IMR-90 (cell line): ENCODE results near the gene PRSS3. TPM values are rescaled to one million over a fixed set of nuclear protein-coding genes. Genes with fewer than 3 reads are reported as not detected.
"Not testable (repeated sequence)": the region's sequence is repeated elsewhere in the genome, so short reads cannot be mapped to it uniquely, and the experiment has no call there.

ENCODE experiments used
- ATAC-seq: fragments of 200-7000 bp; cut with Tn5 transposase; 2 replicates; pipeline ENCODE4 v1.9.1; 2020; ENCODE audit warnings: low read depth, mild to moderate bottlenecking, moderate library complexity
- BruUV-seq: library from RNA; stranded (reverse); fragments of 400-500 nt; replicated peaks from 2 replicates; lab custom pipeline; 2021; lab: Mats Ljungman, UMichigan
- CTCF ChIA-PET: fragments of 300-600 bp; formaldehyde crosslinking; extraction: SDS; loops from one replicate; lab custom pipeline; 2021; ENCODE audit warnings: antibody characterized with exemption; lab: Yijun Ruan, JAX
- POLR2A ChIA-PET: fragments of 300-600 bp; sonication (Branson Sonifier 250); formaldehyde crosslinking; loops from one replicate; lab custom pipeline; 2022; ENCODE audit warnings: antibody characterized with exemption; ENCODE audit not compliant: unreplicated experiment; lab: Charles Lee
- DNase-seq: peaks from one replicate; pipeline ENCODE4 v3.0.0; 2013
- H2AFZ ChIP-seq: replicated peaks from 2 replicates; pipeline ENCODE3; 2013; ENCODE audit warnings: low read length, mild to moderate bottlenecking; ENCODE audit not compliant: poor library complexity
- H2AK5ac ChIP-seq: 2 replicates; pipeline ENCODE4 v1.6.1; 2013; ENCODE audit warnings: low read depth, low read length, inconsistent platforms
- H2AK9ac ChIP-seq: replicated peaks from 2 replicates; pipeline ENCODE3; 2013; ENCODE audit warnings: mild to moderate bottlenecking, low read depth, low read length, moderate library complexity; ENCODE audit not compliant: poor library complexity
- H2BK120ac ChIP-seq: 2 replicates; pipeline ENCODE4 v1.6.1; 2013; ENCODE audit warnings: low read depth, low read length, inconsistent platforms
- H2BK15ac ChIP-seq: 3 replicates; pipeline ENCODE4 v1.6.1; 2013; ENCODE audit warnings: low read depth, low read length, inconsistent platforms
- H2BK20ac ChIP-seq: 2 replicates; pipeline ENCODE4 v1.6.1; 2013; ENCODE audit warnings: low read depth, mild to moderate bottlenecking, inconsistent platforms, low read length, moderate library complexity
- H2BK5ac ChIP-seq: 2 replicates; pipeline ENCODE4 v1.6.1; 2013; ENCODE audit warnings: mild to moderate bottlenecking, low read depth, low read length, inconsistent platforms; ENCODE audit not compliant: poor library complexity, severe bottlenecking
- H3K14ac ChIP-seq: replicated peaks from 2 replicates; pipeline ENCODE4 v1.6.1; 2013; ENCODE audit warnings: low read depth, low read length, inconsistent platforms
- H3K18ac ChIP-seq: 2 replicates; pipeline ENCODE4 v1.6.1; 2013; ENCODE audit warnings: low read depth, low read length, control low read depth
- H3K23ac ChIP-seq: 2 replicates; pipeline ENCODE4 v1.6.1; 2013; ENCODE audit warnings: low read depth, low read length, inconsistent platforms
- H3K27ac ChIP-seq: 2 replicates; pipeline ENCODE4 v1.5.1; 2013; ENCODE audit warnings: mild to moderate bottlenecking, control low read depth, low read length; ENCODE audit not compliant: insufficient read depth
- H3K27me3 ChIP-seq: 2 replicates; pipeline ENCODE4 v1.6.1; 2013; ENCODE audit warnings: low read length; ENCODE audit not compliant: control insufficient read depth, insufficient read depth
- H3K36me3 ChIP-seq: 2 replicates; pipeline ENCODE4 v1.6.1; 2013; ENCODE audit warnings: low read length, mixed read lengths; ENCODE audit not compliant: control insufficient read depth, insufficient read depth
- H3K4ac ChIP-seq: 2 replicates; pipeline ENCODE4 v1.6.1; 2013; ENCODE audit warnings: low read depth, low read length, inconsistent platforms
- H3K4me1 ChIP-seq: 2 replicates; pipeline ENCODE4 v1.6.1; 2013; ENCODE audit warnings: low read length, mixed read lengths; ENCODE audit not compliant: control insufficient read depth, insufficient read depth
- H3K4me2 ChIP-seq: 2 replicates; pipeline ENCODE4 v1.6.1; 2013; ENCODE audit warnings: low read depth, mild to moderate bottlenecking, control low read depth, low read length, moderate library complexity
- H3K4me3 ChIP-seq: 2 replicates; pipeline ENCODE4 v1.5.1; 2013; ENCODE audit warnings: low read depth, mild to moderate bottlenecking, control low read depth, low read length, moderate library complexity; ENCODE audit not compliant: insufficient read depth
- H3K56ac ChIP-seq: 2 replicates; pipeline ENCODE4 v1.6.1; 2013; ENCODE audit warnings: low read length, inconsistent platforms; ENCODE audit not compliant: insufficient read depth; ENCODE audit errors: extremely low read depth
- H3K79me1 ChIP-seq, 2 experiments: 2 replicates each; pipeline ENCODE4 v1.6.1; 2013; ENCODE audit warnings: low read length in 2 of 2, inconsistent platforms in 1 of 2, low read depth in 1 of 2
- H3K9ac ChIP-seq: 2 replicates; pipeline ENCODE4 v1.6.1; 2013; ENCODE audit warnings: low read depth, low read length, control low read depth
- H3K9me1 ChIP-seq: 2 replicates; pipeline ENCODE4 v1.6.1; 2013; ENCODE audit warnings: low read length, inconsistent platforms; ENCODE audit not compliant: insufficient read depth
- H3K9me3 ChIP-seq: 2 replicates; pipeline ENCODE4 v1.6.1; 2013; ENCODE audit warnings: low read length; ENCODE audit not compliant: control insufficient read depth, insufficient read depth
- H4K20me1 ChIP-seq: 2 replicates; pipeline ENCODE4 v1.6.1; 2013; ENCODE audit warnings: low read length, inconsistent platforms; ENCODE audit not compliant: insufficient read depth
- H4K5ac ChIP-seq: 2 replicates; pipeline ENCODE4 v1.6.1; 2013; ENCODE audit warnings: mild to moderate bottlenecking, low read depth, low read length, control low read depth
- H4K8ac ChIP-seq, 2 experiments: 2 replicates each; pipeline ENCODE4 v1.6.1; 2013; ENCODE audit warnings: low read depth in 2 of 2, low read length in 2 of 2, control low read depth in 1 of 2, inconsistent platforms in 1 of 2
- H4K91ac ChIP-seq: 2 replicates; pipeline ENCODE4 v1.6.1; 2013; ENCODE audit warnings: low read depth, low read length, inconsistent platforms; ENCODE audit not compliant: insufficient read depth
- WGBS, 2 experiments: methylation state at CpG; one replicate each; pipeline versions ENCODE4 v1.1.5 to v1.1.7; 2013; ENCODE audit warnings: missing lambda C conversion rate in 2 of 2; ENCODE audit not compliant: insufficient read length in 1 of 2; ENCODE audit errors: extremely low coverage in 2 of 2; 5-methylcytosine and 5-hydroxymethylcytosine counted together
- dilution Hi-C: fragments of 300-500 bp; cut with HindIII; formaldehyde crosslinking; loops from one replicate; pipeline ENCODE4 v1.14.3; 2018; ENCODE audit warnings: low sequenced_read_pairs; ENCODE audit not compliant: unreplicated experiment
- in situ Hi-C: fragments of 300-500 bp; cut with MboI; formaldehyde crosslinking; loops from 3 replicates; pipeline ENCODE4 v1.14.3; 2019; ENCODE audit warnings: low sequenced_read_pairs, inconsistent platforms, mixed read lengths
- intact Hi-C: fragments of 100-400 bp; cut with micrococcal nuclease; formaldehyde crosslinking; loops from 2 replicates; pipeline ENCODE4 v1.10.0; 2022
- polyA plus RNA-seq, 3 experiments: library from polyadenylated mRNA; depleted of rRNA; stranded (reverse); fragments of >200 nt; gene quantifications; 2 replicates each; pipeline ENCODE4 v1.2.3, GENCODE V29; 2012; ENCODE audit warnings: low replicate concordance in 1 of 3
- total RNA-seq: library from RNA; depleted of rRNA; stranded (reverse); fragments of >200 nt; gene quantifications from 2 replicates; pipeline ENCODE4 v1.2.3, GENCODE V29; 2012

PRSS3 gene
- total and polyA plus RNA-seq, 2 of the 4 experiments (the other 2 are of a cell fraction): 7.0 to 26.9 TPM

DNA sequence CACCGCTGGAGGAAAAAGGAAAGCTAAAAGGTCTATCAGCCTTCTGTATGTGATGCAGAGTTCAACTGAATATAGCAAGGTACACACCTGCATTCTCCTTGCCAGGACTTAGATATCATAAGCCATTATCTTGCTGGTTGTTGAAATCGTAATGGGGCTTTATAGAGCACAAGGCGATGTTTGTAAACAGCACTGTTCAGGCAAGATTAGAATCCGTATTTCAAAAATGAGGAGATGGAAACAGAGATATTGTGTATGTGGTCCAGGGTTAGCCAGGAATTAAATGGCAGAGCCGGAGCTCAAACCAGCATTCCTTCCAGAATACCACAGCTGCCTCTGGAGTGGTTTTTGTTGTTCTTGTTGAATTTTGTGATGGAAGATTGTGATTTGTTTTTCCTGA is 42.6 kb upstream of the PRSS3 start:
- intact Hi-C loops, H3K9me1 ChIP-seq, H4K91ac ChIP-seq, H3K14ac ChIP-seq, H2BK120ac ChIP-seq, H3K27ac ChIP-seq, H3K9me3 ChIP-seq, H3K79me1 ChIP-seq, DNase-seq, H3K4me3 ChIP-seq, POLR2A ChIA-PET, H4K8ac ChIP-seq, H2BK15ac ChIP-seq, H3K23ac ChIP-seq, H3K36me3 ChIP-seq, H3K4ac ChIP-seq, H3K9ac ChIP-seq, H4K20me1 ChIP-seq, BruUV-seq, H3K4me1 ChIP-seq, H2AK5ac ChIP-seq, H2AFZ ChIP-seq, H2BK20ac ChIP-seq, H2AK9ac ChIP-seq, in situ Hi-C loops, H3K18ac ChIP-seq, H3K56ac ChIP-seq, H2BK5ac ChIP-seq, H4K5ac ChIP-seq, H3K4me2 ChIP-seq, ATAC-seq, dilution Hi-C loops: not testable (repeated sequence)
- H3K27me3 ChIP-seq: peaks cover 40% of the 10 kb centered on the region
- 40% methylated on average over 1 of the region's 5 CpGs; no CpG with 5 or more reads in 1 of the 2 experiments for WGBS, 2 experiments
- CTCF ChIA-PET: interaction anchor here (1.0 kb wide), 1 partner anchor 15 kb away, joined by 3 read pairs; no protein-coding TSS in a partner anchor
